SK-N-SH treated with all-trans-retinoic acid at 6 μM for 48 hours (cell line): Measurements from ENCODE around the gene MYL4.

Source experiments
- ATAC-seq: fragments of 200-7000 bp; cut with Tn5 transposase; 3 replicates; pipeline ENCODE4 v1.9.1; 2020; ENCODE audit warnings: mild to moderate bottlenecking, moderate library complexity
- ARNTL ChIP-seq: fragments of 450-650 bp; formaldehyde crosslinking; IDR thresholded peaks from 2 replicates; pipeline ENCODE4 v1.5.0; 2020; ENCODE audit warnings: low read depth, mild to moderate bottlenecking, moderate library complexity, borderline replicate concordance
- BACH2 ChIP-seq: fragments of 250-450 bp; sonication (Bioruptor Pico); IDR thresholded peaks from 2 replicates; pipeline ENCODE4 v1.9.0; 2021; ENCODE audit warnings: mild to moderate bottlenecking, borderline replicate concordance
- CREB5 ChIP-seq: fragments of 250-450 bp; sonication (Bioruptor Pico); IDR thresholded peaks from 2 replicates; pipeline ENCODE4 v1.5.1; 2020; ENCODE audit warnings: low read depth, mild to moderate bottlenecking, moderate library complexity
- CSDC2 ChIP-seq: fragments of 250-450 bp; sonication (Bioruptor Pico); IDR thresholded peaks from 2 replicates; pipeline ENCODE4 v1.5.0; 2020; ENCODE audit warnings: mild to moderate bottlenecking, moderate library complexity
- CSRNP3 ChIP-seq: fragments of 250-450 bp; sonication (Bioruptor Pico); IDR thresholded peaks from 2 replicates; pipeline ENCODE4 v1.5.1; 2021; ENCODE audit warnings: mild to moderate bottlenecking, moderate library complexity
- GLIS3 ChIP-seq: fragments of 250-450 bp; sonication (Bioruptor Pico); IDR thresholded peaks from 2 replicates; pipeline ENCODE4 v1.5.0; 2020; ENCODE audit warnings: mild to moderate bottlenecking, moderate library complexity
- ISL1 ChIP-seq: fragments of 250-450 bp; sonication (Bioruptor Pico); IDR thresholded peaks from 2 replicates; pipeline ENCODE4 v2.1.2; 2022; ENCODE audit warnings: mild to moderate bottlenecking, moderate library complexity
- OSR1 ChIP-seq: fragments of 250-450 bp; sonication (Bioruptor Pico); IDR thresholded peaks from 2 replicates; pipeline ENCODE4 v1.8.0; 2022; ENCODE audit warnings: moderate library complexity, mild to moderate bottlenecking, inconsistent platforms
- PATZ1 ChIP-seq: fragments of 250-450 bp; sonication (Bioruptor Pico); IDR thresholded peaks from 2 replicates; pipeline ENCODE4 v1.8.0; 2020; ENCODE audit warnings: mild to moderate bottlenecking, moderate library complexity, borderline replicate concordance
- POU6F1 ChIP-seq: fragments of 250-450 bp; sonication (Bioruptor Pico); IDR thresholded peaks from 2 replicates; pipeline ENCODE4 v1.8.0; 2021; ENCODE audit warnings: low read depth, mild to moderate bottlenecking, moderate library complexity, borderline replicate concordance
- RARB ChIP-seq: fragments of 250-450 bp; sonication (Bioruptor Pico); IDR thresholded peaks from 2 replicates; pipeline ENCODE4 v1.8.0; 2021; ENCODE audit warnings: mild to moderate bottlenecking, moderate library complexity
- SNAI2 ChIP-seq: fragments of 250-450 bp; sonication (Bioruptor Pico); IDR thresholded peaks from 2 replicates; pipeline ENCODE4 v1.5.0; 2020; ENCODE audit warnings: mild to moderate bottlenecking, moderate library complexity
- TCF4 ChIP-seq: fragments of 250-450 bp; sonication (Bioruptor Pico); IDR thresholded peaks from 2 replicates; pipeline ENCODE4 v1.8.0; 2021; ENCODE audit warnings: mild to moderate bottlenecking, moderate library complexity, borderline replicate concordance
- TSHZ2 ChIP-seq: fragments of 250-450 bp; sonication (Bioruptor Pico); IDR thresholded peaks from 2 replicates; pipeline ENCODE4 v1.5.0; 2020; ENCODE audit warnings: mild to moderate bottlenecking, moderate library complexity
- ZFP3 ChIP-seq: fragments of 250-450 bp; sonication (Bioruptor Pico); IDR thresholded peaks from 2 replicates; pipeline ENCODE4 v1.5.0; 2020; ENCODE audit warnings: mild to moderate bottlenecking, moderate library complexity
- ZFP30 ChIP-seq: fragments of 450-650 bp; formaldehyde crosslinking; IDR thresholded peaks from 2 replicates; pipeline ENCODE4 v1.5.0; 2022; ENCODE audit warnings: mild to moderate bottlenecking, moderate library complexity
- ZNF565 ChIP-seq: fragments of 450-650 bp; formaldehyde crosslinking; conservative IDR thresholded peaks from 2 replicates; pipeline ENCODE4 v1.5.0; 2020; ENCODE audit warnings: low read depth, mild to moderate bottlenecking, moderate library complexity
- ZNF70 ChIP-seq: fragments of 450-650 bp; formaldehyde crosslinking; IDR thresholded peaks from 2 replicates; pipeline ENCODE4 v1.5.0; 2020; ENCODE audit warnings: mild to moderate bottlenecking, moderate library complexity
- ZNF8 ChIP-seq: fragments of 450-650 bp; formaldehyde crosslinking; IDR thresholded peaks from 2 replicates; pipeline ENCODE4 v1.5.0; 2020; ENCODE audit warnings: mild to moderate bottlenecking, moderate library complexity

MYL4 gene

GRCh38 chr17:47188271-47188875 is 20.8 kb upstream of the MYL4 start:
- peak; percentile 27 for ATAC-seq
- no peak for TF ChIP-seq ZFP3 (CRISPR knock-in tag)
- TF ChIP-seq CREB5 (CRISPR knock-in tag), result no peak
- no peak for TF ChIP-seq OSR1 (CRISPR knock-in tag)
- TF ChIP-seq ISL1 (CRISPR knock-in tag), result no peak
- no peak for TF ChIP-seq BACH2 (CRISPR knock-in tag)
- TF ChIP-seq ZFP30 (CRISPR knock-in tag), result no peak
- TF ChIP-seq ZNF8 (CRISPR knock-in tag), result no peak
- no peak for TF ChIP-seq CSRNP3 (CRISPR knock-in tag)
- TF ChIP-seq PATZ1 (CRISPR knock-in tag), result no peak
- no peak for TF ChIP-seq RARB (CRISPR knock-in tag)
- TF ChIP-seq TCF4 (CRISPR knock-in tag), result no peak
- TF ChIP-seq SNAI2 (CRISPR knock-in tag), result no peak
- TF ChIP-seq POU6F1 (CRISPR knock-in tag), result no peak
- TF ChIP-seq GLIS3 (CRISPR knock-in tag), result no peak
- TF ChIP-seq TSHZ2 (CRISPR knock-in tag), result no peak

- TF ChIP-seq CSRNP3 (CRISPR knock-in tag) (no peak), CSDC2 (CRISPR knock-in tag) (no peak; the same call in 1 of the 2 replicates), ARNTL (CRISPR knock-in tag) (no peak), ZFP3 (CRISPR knock-in tag) (peak; percentile 52; the same call in 1 of the 2 replicates), BACH2 (CRISPR knock-in tag) (0 out of 2 replicates have a peak, but pooled peaks have one; percentile 72), RARB (CRISPR knock-in tag) (no peak), ZNF70 (peak; percentile 49; the same call in 1 of the 2 replicates), TSHZ2 (CRISPR knock-in tag) (peak; percentile 35; the same call in 1 of the 2 replicates), CREB5 (CRISPR knock-in tag) (0 out of 2 replicates have a peak, but pooled peaks have one; percentile 31), ZNF8 (CRISPR knock-in tag) (no peak), ZNF565 (CRISPR knock-in tag) (peak; percentile 69; the same call in 1 of the 2 replicates)
- TF ChIP-seq, all 23 proteins: peak for 6
- peak; percentile 96 for ATAC-seq
These were observed 20.0 kb upstream of the MYL4 start, which contains the start of gene CDC27 for GRCh38 chr17:47188876-47189731. TSS of gene CDC27 (minus strand) at chr17:47189295. CDS start at chr17:47189172, 123 bp downstream.
